ENCODE results near the gene TMEM260. TPM values are rescaled to one million over a fixed set of nuclear protein-coding genes. Genes with fewer than 3 reads are reported as not detected.
A peak's percentile ranks its signal among the peaks of the same experiment; 100 is the strongest.
"Not testable (repeated sequence)": the region's sequence is repeated elsewhere in the genome, so short reads cannot be mapped to it uniquely, and the experiment has no call there.

The TMEM260 gene
- polyA plus RNA-seq, 4 donors, result 21.2 to 36.6 (median 34.7) TPM

DNA sequence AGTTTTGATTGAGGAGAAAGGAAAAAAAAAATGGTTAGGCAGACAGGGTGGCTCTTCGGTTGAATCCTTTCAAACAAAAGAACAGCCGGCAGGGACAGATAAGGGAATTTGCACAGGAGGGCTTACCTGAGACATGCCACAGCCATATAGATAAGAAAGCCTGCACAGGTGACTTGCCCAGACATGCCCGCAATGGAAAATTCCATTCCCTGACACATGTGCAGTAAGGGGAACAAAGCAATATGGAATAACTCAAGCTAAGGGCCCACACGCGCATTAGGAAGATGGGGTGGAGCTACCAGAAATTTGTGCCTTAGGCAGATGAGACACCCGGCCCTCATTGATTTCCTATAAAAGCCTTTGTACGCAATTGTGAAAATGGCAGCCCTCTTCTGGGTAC, 86.7 kb downstream of the TMEM260 start:
- DNase-seq (ENCODE audit: low read depth in 4 of 4, low spot score in 3 of 4), result no peak

DNA sequence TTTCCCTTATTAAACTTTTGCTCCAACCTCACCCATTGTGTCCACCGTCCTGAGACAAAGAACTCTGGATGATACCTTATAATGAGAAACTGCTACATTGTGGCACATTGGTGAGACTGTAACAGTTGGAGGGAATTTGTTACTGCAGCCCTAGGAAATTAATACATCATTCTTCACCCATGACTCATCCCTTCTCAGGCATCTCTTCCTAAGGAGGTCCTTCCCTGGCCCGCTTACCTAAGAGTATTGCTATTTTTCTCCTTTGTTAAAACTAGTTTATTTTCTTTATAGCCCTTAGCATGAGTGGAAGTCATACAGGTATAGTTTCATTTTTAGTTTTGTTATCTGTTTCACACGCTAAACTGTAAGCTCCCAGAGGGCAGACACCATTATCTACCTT, 87.1 kb downstream of the TMEM260 start:
- DNase-seq (ENCODE audit: low read depth in 4 of 4, low spot score in 3 of 4), result no peak

DNA sequence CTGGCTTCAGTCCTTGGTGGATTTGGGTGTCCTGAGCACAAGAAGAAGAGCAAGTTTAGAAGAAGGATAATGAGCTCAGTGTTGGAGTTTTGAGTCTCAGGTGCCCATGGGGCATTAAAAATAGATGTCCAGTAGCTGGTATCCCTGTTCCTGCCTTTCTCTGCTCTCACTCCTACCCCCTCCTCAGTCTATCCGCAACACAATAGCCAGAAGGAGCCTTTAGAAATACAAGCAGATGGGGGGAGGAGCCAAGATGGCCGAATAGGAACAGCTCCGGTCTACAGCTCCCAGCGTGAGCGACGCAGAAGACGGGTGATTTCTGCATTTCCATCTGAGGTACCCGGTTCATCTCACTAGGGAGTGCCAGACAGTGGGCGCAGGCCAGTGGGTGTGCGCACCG, 87.7 kb downstream of the TMEM260 start:
- DNase-seq (ENCODE audit: low read depth in 4 of 4, low spot score in 3 of 4), result not testable (repeated sequence)

DNA sequence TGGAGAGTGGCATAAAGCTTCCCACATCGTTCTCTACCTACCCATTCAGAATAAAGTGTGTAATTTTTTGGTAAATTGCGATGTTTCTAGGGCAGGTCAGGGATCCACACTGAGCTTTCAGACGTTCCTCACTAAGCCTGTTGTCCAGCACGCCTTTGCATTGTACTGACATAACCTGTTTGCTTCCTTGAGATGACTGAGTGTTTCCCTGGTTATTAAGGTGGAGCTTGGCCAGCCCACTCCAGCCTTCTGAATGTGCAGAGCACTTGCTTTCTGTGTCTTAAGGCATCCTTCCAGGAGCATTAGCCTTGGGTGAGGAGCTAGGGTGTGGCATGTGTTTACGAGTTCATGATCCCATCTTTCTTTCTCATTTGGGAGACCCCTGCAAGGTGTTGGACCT, 96.4 kb downstream of the TMEM260 start:
- no peak for DNase-seq (ENCODE audit: low read depth in 4 of 4, low spot score in 3 of 4)

DNA sequence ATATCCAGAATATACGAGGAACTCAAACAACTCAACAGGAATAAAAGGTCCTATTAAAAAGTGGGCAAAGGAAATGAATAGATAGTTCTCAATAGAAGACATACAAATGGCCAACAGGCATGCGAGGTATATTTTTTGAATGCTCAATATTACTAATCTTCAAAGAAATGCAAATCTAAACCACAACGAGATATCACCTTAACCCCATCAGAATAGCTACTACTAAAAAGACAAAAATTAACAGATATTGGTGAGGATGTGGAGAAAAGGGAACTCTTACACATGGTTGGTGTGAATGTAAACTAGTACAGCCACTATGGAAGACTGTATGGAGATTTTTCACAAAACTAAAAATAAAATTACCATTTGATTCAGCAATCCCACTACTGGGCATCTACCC, 99.2 kb downstream of the TMEM260 start:
- no peak for DNase-seq (ENCODE audit: low read depth in 4 of 4, low spot score in 3 of 4)

DNA sequence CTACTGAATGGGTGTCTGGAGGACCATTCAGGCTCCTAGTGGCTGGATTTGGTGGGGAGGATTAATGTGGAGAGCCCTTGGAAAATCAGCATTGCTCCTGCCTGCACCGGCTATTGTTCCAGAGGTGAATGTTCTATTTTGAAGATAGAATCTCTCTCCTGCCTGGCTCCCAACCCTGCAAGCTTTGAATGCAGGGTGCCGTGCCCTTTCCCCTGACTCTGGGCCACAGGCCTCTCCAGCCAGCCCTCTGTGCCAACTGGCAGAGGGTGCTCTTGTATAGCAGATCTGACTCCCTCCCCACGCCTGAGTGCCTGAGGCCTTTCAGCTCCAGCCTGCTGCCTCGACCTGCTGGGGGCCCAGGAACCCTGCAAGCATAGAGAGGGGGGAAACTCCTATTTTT, 106.8 kb downstream of the TMEM260 start:
- DNase-seq (ENCODE audit: low read depth in 4 of 4, low spot score in 3 of 4), result peak in 1 of 4 donors; percentile 33

DNA sequence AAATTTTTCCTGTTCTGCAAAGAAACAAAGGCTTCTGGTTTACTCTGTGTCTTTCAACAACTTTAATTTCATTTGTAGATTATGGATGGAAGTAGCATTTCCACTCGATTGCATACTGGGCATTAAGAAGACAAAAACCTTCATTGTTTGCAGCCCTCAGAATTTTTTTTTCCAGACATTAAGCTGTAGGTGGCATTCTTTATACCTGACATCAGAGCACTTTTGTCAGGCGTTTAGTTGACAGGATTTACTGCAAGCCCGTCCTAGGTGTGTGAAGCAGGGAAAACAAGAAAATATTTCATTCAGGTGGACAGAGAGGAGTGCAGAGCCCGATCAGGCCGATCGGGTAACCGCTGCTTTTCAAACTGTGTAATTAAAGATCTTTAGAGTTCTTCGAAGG, 107.5 kb downstream of the TMEM260 start:
- DNase-seq (ENCODE audit: low read depth in 4 of 4, low spot score in 3 of 4), result no peak

DNA sequence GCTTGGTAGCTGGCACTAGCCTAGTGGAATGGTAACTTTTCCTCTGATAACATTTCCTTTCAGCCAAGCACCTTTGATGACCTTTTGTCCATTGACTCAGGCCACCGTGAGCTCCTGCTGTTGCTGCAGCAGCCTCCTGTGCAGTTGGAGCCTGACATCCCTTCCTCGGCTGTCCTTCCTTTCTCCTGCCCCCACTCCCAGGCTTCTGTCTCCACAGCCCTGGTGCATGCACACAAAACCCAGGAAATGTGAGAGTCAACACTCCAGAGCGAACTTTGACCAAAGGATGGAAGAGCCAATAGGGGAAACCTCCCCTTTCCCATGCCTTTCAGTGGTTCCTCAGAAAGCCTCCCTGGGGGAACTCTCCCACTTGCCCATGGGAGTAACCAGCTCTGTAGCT, 115.0 kb downstream of the TMEM260 start:
- DNase-seq (ENCODE audit: low read depth in 4 of 4, low spot score in 3 of 4), result no peak

DNA sequence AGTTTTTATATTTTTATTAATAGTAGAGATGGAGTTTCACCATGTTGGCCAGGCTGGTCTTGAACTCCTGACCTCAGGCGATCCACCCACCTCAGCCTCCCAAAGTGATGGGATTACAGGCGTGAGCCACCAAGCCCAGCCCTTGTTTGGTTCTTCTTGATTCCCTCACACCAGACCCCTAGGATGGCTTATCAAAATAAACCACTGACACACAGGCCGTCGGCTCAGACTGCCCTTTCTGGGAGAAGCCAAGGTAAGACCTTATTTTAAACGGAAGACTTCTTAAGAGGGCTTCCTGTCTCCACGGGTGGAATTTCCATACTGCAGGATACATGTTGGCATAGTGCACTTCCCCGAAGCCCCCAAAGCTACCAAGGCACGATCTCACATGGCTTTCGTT, 115.6 kb downstream of the TMEM260 start:
- not testable (repeated sequence) for DNase-seq (ENCODE audit: low read depth in 4 of 4, low spot score in 3 of 4)

Other genes starting within 250 kb of the TMEM260 start
- not detected for gene OTX2, start 230.7 kb downstream of the TMEM260 start, polyA plus RNA-seq (ENCODE audit: insufficient read length in 4 of 4)